HepG2 (cell line): ENCODE data around the gene ATP11A. TPM values are rescaled to one million over a fixed set of nuclear protein-coding genes. Genes with fewer than 3 reads are reported as not detected.

ENCODE experiments used
- ATAC-seq: fragments of 200-7000 bp; cut with Tn5 transposase; 3 replicates; pipeline ENCODE4 v1.9.1; 2020; ENCODE audit warnings: mild to moderate bottlenecking, moderate library complexity
- BruUV-seq: library from RNA; stranded (reverse); fragments of 400-500 nt; replicated peaks from 2 replicates; lab custom pipeline; 2021; lab: Mats Ljungman, UMichigan
- CTCF ChIA-PET: fragments of 300-600 bp; formaldehyde crosslinking; extraction: SDS; loops from one replicate; lab custom pipeline; 2021; ENCODE audit warnings: low total read pairs, inconsistent platforms, low intra/inter-chr PET ratio; lab: Yijun Ruan, JAX
- POLR2A ChIA-PET: fragments of 350-600 bp; sonication (Branson Sonifier 250); formaldehyde crosslinking; loops from one replicate; lab custom pipeline; 2020; ENCODE audit warnings: antibody characterized with exemption, inconsistent platforms; lab: Yijun Ruan, JAX
- DNase-seq: peaks from one replicate; pipeline ENCODE4 v3.0.0-alpha.2; 2015; ENCODE audit warnings: low spot score
- FAIRE-seq: peaks from 3 replicates; lab custom pipeline; 2011; peaks lifted over from hg19 to GRCh38; lab: Jason Lieb, UNC
- H2AFZ ChIP-seq: one replicate; pipeline ENCODE4 v1.6.1; 2011; ENCODE audit warnings: low read length, inconsistent platforms
- H3K27ac ChIP-seq: fragments of 300-600 bp; 3 replicates; pipeline ENCODE4 v1.8.0; 2011; ENCODE audit warnings: mixed run types, mild to moderate bottlenecking, mixed read lengths, low read length, inconsistent platforms; ENCODE audit not compliant: insufficient read depth; ENCODE audit errors: extremely low read length
- H3K27me3 ChIP-seq, 2 experiments: fragments of 200-600 bp in 1 of 2; 2 replicates in 1 of 2; 3 replicates in 1 of 2; pipeline versions ENCODE4 v1.6.0 to v1.8.0; 2011; ENCODE audit warnings: low read length in 2 of 2, mild to moderate bottlenecking in 2 of 2, moderate library complexity in 2 of 2, inconsistent platforms in 1 of 2; ENCODE audit not compliant: insufficient read depth in 2 of 2, control insufficient read depth in 1 of 2
- H3K36me3 ChIP-seq, 2 experiments: fragments of 200-600 bp in 1 of 2; replicated peaks in 1 of 2; 2 replicates in 1 of 2; 3 replicates in 1 of 2; pipeline versions ENCODE4 v1.5.1 to v1.8.0; 2011; ENCODE audit warnings: low read length in 2 of 2, inconsistent platforms in 1 of 2; ENCODE audit not compliant: insufficient read depth in 2 of 2, control insufficient read depth in 1 of 2
- H3K4me1 ChIP-seq: 2 replicates; pipeline ENCODE4 v1.5.1; 2012; ENCODE audit warnings: low read length, inconsistent platforms; ENCODE audit not compliant: insufficient read depth
- H3K4me2 ChIP-seq: 2 replicates; pipeline ENCODE4 v1.6.0; 2011; ENCODE audit warnings: low read depth, low read length, inconsistent platforms
- H3K4me3 ChIP-seq, 3 experiments: fragments of 200-600 bp in 1 of 3; sonication (generic), shearing (Covaris generic) in 1 of 3; replicated peaks in 1 of 3; 2 replicates each; pipeline ENCODE4 v1.5.1; 2011 to 2016; ENCODE audit warnings: low read length in 3 of 3, inconsistent platforms in 2 of 3, low read depth in 2 of 3, mild to moderate bottlenecking in 2 of 3, control low read depth in 1 of 3, mixed read lengths in 1 of 3; ENCODE audit not compliant: insufficient read depth in 1 of 3
- H3K79me2 ChIP-seq: one replicate; pipeline ENCODE4 v1.6.1; 2011; ENCODE audit warnings: low read length, inconsistent platforms; ENCODE audit not compliant: insufficient read depth
- H3K9ac ChIP-seq: 2 replicates; pipeline ENCODE4 v1.6.0; 2011; ENCODE audit warnings: mild to moderate bottlenecking, low read depth, low read length, inconsistent platforms; ENCODE audit not compliant: insufficient read depth
- H3K9me3 ChIP-seq: 2 replicates; pipeline ENCODE4 v1.5.1; 2012; ENCODE audit warnings: mild to moderate bottlenecking, low read length
- H4K20me1 ChIP-seq: 2 replicates; pipeline ENCODE4 v1.6.0; 2011; ENCODE audit warnings: inconsistent platforms, mild to moderate bottlenecking, low read length, moderate library complexity; ENCODE audit not compliant: insufficient read depth
- ARNT ChIP-seq: fragments of 450-650 bp; IDR thresholded peaks from 2 replicates; pipeline ENCODE4 v1.6.1; 2017
- BRCA1 ChIP-seq: sonication (generic); formaldehyde crosslinking; IDR thresholded peaks from 2 replicates; pipeline ENCODE4 v1.4.0; 2020; ENCODE audit warnings: missing genetic modification reagents
- BRF2 ChIP-seq: sonication (generic); formaldehyde crosslinking; IDR thresholded peaks from 2 replicates; pipeline ENCODE4 v1.8.1; 2022; ENCODE audit warnings: mild to moderate bottlenecking, missing genetic modification reagents
- DMAP1 ChIP-seq: IDR thresholded peaks from 2 replicates; pipeline ENCODE4 v1.6.1; 2016
- KMT2B ChIP-seq: IDR thresholded peaks from 2 replicates; pipeline ENCODE4 v1.6.1; 2016; ENCODE audit warnings: missing genetic modification reagents, missing compliant biosample characterization
- PLSCR1 ChIP-seq: sonication (generic); formaldehyde crosslinking; IDR thresholded peaks from 2 replicates; pipeline ENCODE4 v1.5.0; 2020; ENCODE audit warnings: missing genetic modification reagents, mild to moderate bottlenecking, borderline replicate concordance
- RXRB ChIP-seq: IDR thresholded peaks from 2 replicates; pipeline ENCODE4 v1.6.1; 2016; ENCODE audit warnings: borderline replicate concordance, missing genetic modification reagents, missing compliant biosample characterization
- SNAPC4 ChIP-seq: sonication (generic); formaldehyde crosslinking; IDR thresholded peaks from 2 replicates; pipeline ENCODE4 v1.4.0; 2020; ENCODE audit warnings: mild to moderate bottlenecking, missing genetic modification reagents
- ZNF337 ChIP-seq: sonication (generic); formaldehyde crosslinking; IDR thresholded peaks from 2 replicates; pipeline ENCODE4 v1.5.1; 2020; ENCODE audit warnings: missing genetic modification reagents, low read depth, mild to moderate bottlenecking, borderline replicate concordance
- ZNF740 ChIP-seq: sonication (generic); formaldehyde crosslinking; IDR thresholded peaks from 2 replicates; pipeline ENCODE4 v1.4.0; 2020; ENCODE audit warnings: missing genetic modification reagents
- ZNF772 ChIP-seq: sonication (generic); formaldehyde crosslinking; IDR thresholded peaks from 2 replicates; pipeline ENCODE4 v1.5.0; 2020; ENCODE audit warnings: mild to moderate bottlenecking, missing genetic modification reagents
- ZNF800 ChIP-seq: sonication (generic); formaldehyde crosslinking; IDR thresholded peaks from 2 replicates; pipeline ENCODE4 v1.4.0; 2020; ENCODE audit warnings: missing genetic modification reagents
- ZNF839 ChIP-seq: sonication (generic); formaldehyde crosslinking; IDR thresholded peaks from 2 replicates; pipeline ENCODE4 v1.4.0; 2020; ENCODE audit warnings: missing genetic modification reagents, mild to moderate bottlenecking, borderline replicate concordance
- ZNF841 ChIP-seq: sonication (generic); formaldehyde crosslinking; IDR thresholded peaks from 2 replicates; pipeline ENCODE4 v1.8.1; 2023; ENCODE audit warnings: missing genetic modification reagents, borderline replicate concordance
- WGBS: methylation state at CpG from one replicate; pipeline ENCODE4 v1.1.6; 2017; ENCODE audit warnings: low lambda C conversion rate; 5-methylcytosine and 5-hydroxymethylcytosine counted together
- in situ Hi-C: cut with HindIII; loops from 2 replicates; pipeline ENCODE4 v1.10.0; 2017; ENCODE audit warnings: low pct_unique_long_range_greater_than_20kb; ENCODE audit not compliant: extremely low pct_ligation_motif_present
- intact Hi-C: fragments of 100-400 bp; cut with micrococcal nuclease; formaldehyde crosslinking; loops from one replicate; pipeline ENCODE4 v1.10.0; 2022; ENCODE audit not compliant: unreplicated experiment
- polyA plus RNA-seq, 8 experiments: library from polyadenylated mRNA; depleted of rRNA in 3 of 8; stranded (reverse) in 7 of 8; unstranded in 1 of 8; fragments of >200 nt; fragmentation: Illumina TruSeq in 4 of 8; extraction: Trizol in 4 of 8; gene quantifications; 2 replicates each; pipeline versions ENCODE4 v1.2.1 to v1.2.3, GENCODE V29; 2011 to 2016; ENCODE audit warnings: low read depth in 4 of 8, missing spikeins in 1 of 8, mixed read lengths in 1 of 8; ENCODE audit not compliant: insufficient read depth in 1 of 8
- total RNA-seq, 5 experiments: library from RNA; depleted of rRNA; stranded (reverse); fragments of >200 nt; fragmentation: Illumina TruSeq; extraction: Trizol; gene quantifications; 2 replicates each; pipeline ENCODE4 v1.2.3, GENCODE V29; 2016; ENCODE audit warnings: low read depth in 1 of 5

Gene ATP11A
- total and polyA plus RNA-seq, 2 of the 13 experiments (the other 11 are each of a cell fraction or from before 2014, with no cell fraction given) = 18.4 to 20.1 TPM

GRCh38 chr13:112711528-112712265 lies 21.9 kb downstream of the ATP11A start:
- in situ Hi-C loops = no loop called here
- CTCF ChIA-PET = no interaction called here
- Histone ChIP-seq H3K79me2 (peaks cover 93% of the 10 kb centered on the region), H3K4me1 (peaks cover 67% of the 10 kb centered on the region), H3K27ac (peak overlapping the region; percentile 81), H3K9ac (peak overlapping the region; percentile 53), H3K4me3 (peak overlapping the region; percentile 4 to 49 (median 39); a peak in 4 of 6 replicates), H2AFZ (no peak overlapping the region), H3K9me3 (peaks cover 10% of the 10 kb centered on the region), H3K36me3 (peaks cover 10 to 16% of the 10 kb centered on the region in 2 experiments; a peak in 3 of 5 replicates), H3K27me3 (no peaks in the 10 kb centered on the region), H4K20me1 (peaks cover 40% of the 10 kb centered on the region; the same call in 1 of the 2 replicates), H3K4me2 (peak overlapping the region; percentile 78)
- intact Hi-C loops = loop anchor here (1.0 kb wide), 1 partner anchor 10 kb away; no protein-coding TSS in a partner anchor
- peak; percentile 77 for FAIRE-seq
- no TSS peak for BruUV-seq
- peak; percentile 76 for DNase-seq
- 14% methylated on average over 22 of the region's 22 CpGs for WGBS
- peak; percentile 91 for ATAC-seq
- POLR2A ChIA-PET = interaction anchor here (1.2 to 2.9 kb wide), 2 partner anchors 10 to 45 kb away, joined by 7 to 14 read pairs; no protein-coding TSS in a partner anchor
- TF ChIP-seq ZNF740 (CRISPR knock-in tag) = 0 out of 2 replicates have a peak, but pooled peaks have one; percentile 37
- TF ChIP-seq ARNT = no peak
- no peak for TF ChIP-seq ZNF841 (CRISPR knock-in tag)
- peak; percentile 49; the same call in 1 of the 2 replicates for TF ChIP-seq ZNF337 (CRISPR knock-in tag)
- TF ChIP-seq PLSCR1 = no peak
- no peak; the same call in 1 of the 2 replicates for TF ChIP-seq SNAPC4
- TF ChIP-seq ZNF800 (CRISPR knock-in tag) = no peak
- no peak for TF ChIP-seq BRCA1 (CRISPR knock-in tag)
- no peak for TF ChIP-seq ZNF772 (CRISPR knock-in tag)
- no peak for TF ChIP-seq KMT2B (CRISPR knock-in tag)
- TF ChIP-seq BRF2 (CRISPR knock-in tag) = no peak
- TF ChIP-seq RXRB (CRISPR knock-in tag) = peak; percentile 77
- TF ChIP-seq ZNF839 (CRISPR knock-in tag) = no peak
- TF ChIP-seq DMAP1 (CRISPR knock-in tag) = no peak
